GM12892 (cell line): ENCODE measurements around the gene CTNND2.

Source experiments
- DNase-seq: peaks from one replicate; pipeline ENCODE4 v3.0.0; 2011; ENCODE audit not compliant: insufficient read length
- FAIRE-seq: peaks from 2 replicates; lab custom pipeline; 2011; peaks lifted over from hg19 to GRCh38; lab: Jason Lieb, UNC
- POLR2A ChIP-seq: IDR thresholded peaks from 2 replicates; pipeline ENCODE4 v1.6.1; 2011; ENCODE audit warnings: low read depth, low read length, control low read depth
- POLR2AphosphoS5 ChIP-seq: IDR thresholded peaks from 2 replicates; pipeline ENCODE4 v1.6.1; 2011; ENCODE audit warnings: low read depth, low read length, control low read depth
- TAF1 ChIP-seq: IDR thresholded peaks from 2 replicates; pipeline ENCODE4 v1.6.1; 2011; ENCODE audit warnings: low read depth, mild to moderate bottlenecking, control low read depth, low read length, borderline replicate concordance

Gene CTNND2

GRCh38 chr5:11052871-11053270 lies 851.4 kb downstream of the CTNND2 start:
- DNase-seq: no peak
- no peak for TF ChIP-seq POLR2AphosphoS5
- no peak for TF ChIP-seq TAF1
- no peak for TF ChIP-seq POLR2A
- FAIRE-seq: no peak

- FAIRE-seq (no peak), DNase-seq (no peak)
- no peak for TF ChIP-seq POLR2AphosphoS5
- no peak for TF ChIP-seq TAF1
- no peak for TF ChIP-seq POLR2A
These were observed 853.5 kb downstream of the CTNND2 start for GRCh38 chr5:11050596-11051304.

- FAIRE-seq (no peak), DNase-seq (no peak)
- TF ChIP-seq POLR2A: no peak
- TF ChIP-seq TAF1: no peak
- TF ChIP-seq POLR2AphosphoS5: no peak
These were observed 855.5 kb downstream of the CTNND2 start for GRCh38 chr5:11048760-11049159.

- FAIRE-seq (no peak), DNase-seq (no peak)
- TF ChIP-seq POLR2A: no peak
- TF ChIP-seq POLR2AphosphoS5: no peak
- TF ChIP-seq TAF1: no peak
These were observed 856.6 kb downstream of the CTNND2 start for GRCh38 chr5:11047625-11048024.

- DNase-seq (no peak), FAIRE-seq (no peak)
- TF ChIP-seq TAF1 (no peak), POLR2A (no peak), POLR2AphosphoS5 (no peak)
These were observed 857.2 kb downstream of the CTNND2 start for GRCh38 chr5:11047030-11047429.

GRCh38 chr5:11046160-11046559 lies 858.1 kb downstream of the CTNND2 start:
- TF ChIP-seq POLR2AphosphoS5: no peak
- no peak for TF ChIP-seq TAF1
- no peak for TF ChIP-seq POLR2A
- no peak for FAIRE-seq
- no peak for DNase-seq

- no peak for TF ChIP-seq TAF1
- TF ChIP-seq POLR2AphosphoS5: no peak
- TF ChIP-seq POLR2A: no peak
- FAIRE-seq (no peak), DNase-seq (no peak)
These were observed 858.8 kb downstream of the CTNND2 start for GRCh38 chr5:11045411-11045810.

GRCh38 chr5:11044581-11044980 lies 859.7 kb downstream of the CTNND2 start:
- FAIRE-seq (no peak), DNase-seq (no peak)
- TF ChIP-seq TAF1 (no peak), POLR2AphosphoS5 (no peak), POLR2A (no peak)

GRCh38 chr5:11043881-11044280 lies 860.4 kb downstream of the CTNND2 start:
- DNase-seq (no peak), FAIRE-seq (no peak)
- TF ChIP-seq POLR2AphosphoS5: no peak
- TF ChIP-seq POLR2A: no peak
- no peak for TF ChIP-seq TAF1

GRCh38 chr5:11040345-11040744 lies 863.9 kb downstream of the CTNND2 start:
- no peak for FAIRE-seq
- TF ChIP-seq POLR2AphosphoS5 (no peak), POLR2A (no peak), TAF1 (no peak)
- DNase-seq: no peak

- no peak for TF ChIP-seq TAF1
- TF ChIP-seq POLR2AphosphoS5: no peak
- TF ChIP-seq POLR2A: no peak
- no peak for DNase-seq
- no peak for FAIRE-seq
These were observed 865.5 kb downstream of the CTNND2 start for GRCh38 chr5:11038772-11039171.

GRCh38 chr5:11037941-11038340 lies 866.3 kb downstream of the CTNND2 start:
- DNase-seq: no peak
- FAIRE-seq: no peak
- no peak for TF ChIP-seq POLR2A
- TF ChIP-seq POLR2AphosphoS5: no peak
- no peak for TF ChIP-seq TAF1
